Measurements from ENCODE around the gene LMBR1L. TPM values are rescaled to one million over a fixed set of nuclear protein-coding genes. Genes with fewer than 3 reads are reported as not detected.

Gene LMBR1L
- total and polyA plus RNA-seq, 2 of the 13 experiments (the other 11 are each of a cell fraction or from before 2014, with no cell fraction given) = 12.2 to 65.9 TPM

DNA sequence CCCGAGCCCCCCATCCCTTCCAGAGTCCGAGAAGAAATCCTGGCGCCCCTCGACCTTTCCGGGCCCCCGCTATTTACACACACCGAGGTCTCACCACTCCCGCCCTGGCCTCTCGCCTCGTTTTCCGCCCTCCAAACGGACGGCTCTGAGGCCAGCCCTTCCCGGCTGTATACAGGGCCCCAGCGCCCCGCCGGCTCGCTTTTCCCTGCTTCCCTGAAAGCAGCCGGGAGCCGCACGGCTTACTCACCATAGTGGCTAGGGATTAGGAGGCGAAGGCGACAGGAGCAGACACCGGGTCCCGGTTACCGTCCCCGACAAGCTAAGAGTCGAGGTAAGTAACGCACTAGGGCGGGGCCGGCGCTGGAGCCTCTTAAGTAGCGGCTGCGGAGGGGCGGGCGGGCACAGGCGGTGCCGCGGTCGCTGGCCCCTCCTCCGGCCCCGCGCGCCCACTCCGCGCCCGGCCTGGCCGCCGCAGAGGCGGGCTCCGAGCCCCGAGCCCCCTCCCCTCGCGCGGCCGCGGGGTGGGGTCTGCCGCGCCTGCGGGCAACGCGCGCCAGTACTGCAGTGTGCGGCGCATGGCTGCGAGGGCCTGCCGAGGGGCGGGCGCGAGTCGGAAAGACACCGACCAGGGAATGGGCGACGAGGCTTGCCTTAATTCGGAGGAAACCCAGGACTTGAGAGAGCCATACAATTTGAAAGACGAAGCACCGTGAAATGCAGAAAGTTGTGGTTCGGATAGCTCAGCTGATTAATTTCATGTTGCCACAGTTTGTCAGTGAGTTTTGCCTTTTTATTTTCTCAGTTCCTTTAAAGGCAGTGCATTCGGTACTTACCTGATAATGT, 20.6 kb upstream of the LMBR1L start, which contains the start of gene TUBA1B (continued):
- peak; percentile 87; the same call in 1 of the 3 replicates for TF ChIP-seq MXI1 (IDR thresholded peaks at IDR 0.05; ENCODE audit: borderline replicate concordance, low read depth, low read length)
- peak; percentile 54; the same call in 1 of the 2 replicates for TF ChIP-seq ELF3 (CRISPR knock-in tag; IDR thresholded peaks at IDR 0.05)
- TF ChIP-seq ZNF614 (CRISPR knock-in tag; IDR thresholded peaks at IDR 0.05; ENCODE audit: borderline replicate concordance) = peak; percentile 19; the same call in 1 of the 2 replicates
- TF ChIP-seq ZNF234 (CRISPR knock-in tag; conservative IDR thresholded peaks at IDR 0.05) = peak; percentile 75
- no peak for TF ChIP-seq KLF9 (CRISPR knock-in tag; IDR thresholded peaks at IDR 0.05; ENCODE audit: low read depth)
- TF ChIP-seq, protein P1, sequence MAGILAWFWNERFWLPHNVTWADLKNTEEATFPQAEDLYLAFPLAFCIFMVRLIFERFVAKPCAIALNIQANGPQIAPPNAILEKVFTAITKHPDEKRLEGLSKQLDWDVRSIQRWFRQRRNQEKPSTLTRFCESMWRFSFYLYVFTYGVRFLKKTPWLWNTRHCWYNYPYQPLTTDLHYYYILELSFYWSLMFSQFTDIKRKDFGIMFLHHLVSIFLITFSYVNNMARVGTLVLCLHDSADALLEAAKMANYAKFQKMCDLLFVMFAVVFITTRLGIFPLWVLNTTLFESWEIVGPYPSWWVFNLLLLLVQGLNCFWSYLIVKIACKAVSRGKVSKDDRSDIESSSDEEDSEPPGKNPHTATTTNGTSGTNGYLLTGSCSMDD (CRISPR knock-in tag; IDR thresholded peaks at IDR 0.05) = no peak
- TF ChIP-seq FOXO1 (CRISPR knock-in tag; IDR thresholded peaks at IDR 0.05) = peak; percentile 32; the same call in 1 of the 2 replicates
- TF ChIP-seq NR2F2 (IDR thresholded peaks at IDR 0.05; ENCODE audit: borderline replicate concordance, low read depth) = no peak
- TF ChIP-seq, protein P2, sequence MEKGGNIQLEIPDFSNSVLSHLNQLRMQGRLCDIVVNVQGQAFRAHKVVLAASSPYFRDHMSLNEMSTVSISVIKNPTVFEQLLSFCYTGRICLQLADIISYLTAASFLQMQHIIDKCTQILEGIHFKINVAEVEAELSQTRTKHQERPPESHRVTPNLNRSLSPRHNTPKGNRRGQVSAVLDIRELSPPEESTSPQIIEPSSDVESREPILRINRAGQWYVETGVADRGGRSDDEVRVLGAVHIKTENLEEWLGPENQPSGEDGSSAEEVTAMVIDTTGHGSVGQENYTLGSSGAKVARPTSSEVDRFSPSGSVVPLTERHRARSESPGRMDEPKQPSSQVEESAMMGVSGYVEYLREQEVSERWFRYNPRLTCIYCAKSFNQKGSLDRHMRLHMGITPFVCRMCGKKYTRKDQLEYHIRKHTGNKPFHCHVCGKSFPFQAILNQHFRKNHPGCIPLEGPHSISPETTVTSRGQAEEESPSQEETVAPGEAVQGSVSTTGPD (CRISPR knock-in tag; IDR thresholded peaks at IDR 0.05) = peak; percentile 24; the same call in 1 of the 2 replicates
- 0 out of 2 replicates have a peak, but pooled peaks have one; percentile 9 for TF ChIP-seq KDM4B (CRISPR knock-in tag; IDR thresholded peaks at IDR 0.05)
- no peak for TF ChIP-seq NFIB (CRISPR knock-in tag; IDR thresholded peaks at IDR 0.05; ENCODE audit: borderline replicate concordance)
- TF ChIP-seq KDM6A (CRISPR knock-in tag; IDR thresholded peaks at IDR 0.05; ENCODE audit: low read depth) = no peak
- no peak for TF ChIP-seq BHLHE40 (IDR thresholded peaks at IDR 0.05; ENCODE audit: low read length)
- TF ChIP-seq, protein P3, sequence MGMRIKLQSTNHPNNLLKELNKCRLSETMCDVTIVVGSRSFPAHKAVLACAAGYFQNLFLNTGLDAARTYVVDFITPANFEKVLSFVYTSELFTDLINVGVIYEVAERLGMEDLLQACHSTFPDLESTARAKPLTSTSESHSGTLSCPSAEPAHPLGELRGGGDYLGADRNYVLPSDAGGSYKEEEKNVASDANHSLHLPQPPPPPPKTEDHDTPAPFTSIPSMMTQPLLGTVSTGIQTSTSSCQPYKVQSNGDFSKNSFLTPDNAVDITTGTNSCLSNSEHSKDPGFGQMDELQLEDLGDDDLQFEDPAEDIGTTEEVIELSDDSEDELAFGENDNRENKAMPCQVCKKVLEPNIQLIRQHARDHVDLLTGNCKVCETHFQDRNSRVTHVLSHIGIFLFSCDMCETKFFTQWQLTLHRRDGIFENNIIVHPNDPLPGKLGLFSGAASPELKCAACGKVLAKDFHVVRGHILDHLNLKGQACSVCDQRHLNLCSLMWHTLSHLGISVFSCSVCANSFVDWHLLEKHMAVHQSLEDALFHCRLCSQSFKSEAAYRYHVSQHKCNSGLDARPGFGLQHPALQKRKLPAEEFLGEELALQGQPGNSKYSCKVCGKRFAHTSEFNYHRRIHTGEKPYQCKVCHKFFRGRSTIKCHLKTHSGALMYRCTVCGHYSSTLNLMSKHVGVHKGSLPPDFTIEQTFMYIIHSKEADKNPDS (CRISPR knock-in tag; IDR thresholded peaks at IDR 0.05) = no peak
- TF ChIP-seq SMAD9 (CRISPR knock-in tag; IDR thresholded peaks at IDR 0.05) = peak; percentile 89
- TF ChIP-seq, protein P4, sequence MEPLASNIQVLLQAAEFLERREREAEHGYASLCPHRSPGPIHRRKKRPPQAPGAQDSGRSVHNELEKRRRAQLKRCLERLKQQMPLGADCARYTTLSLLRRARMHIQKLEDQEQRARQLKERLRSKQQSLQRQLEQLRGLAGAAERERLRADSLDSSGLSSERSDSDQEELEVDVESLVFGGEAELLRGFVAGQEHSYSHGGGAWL (CRISPR knock-in tag; IDR thresholded peaks at IDR 0.05) = peak; percentile 62
- no peak for TF ChIP-seq TP53 (CRISPR knock-in tag; conservative IDR thresholded peaks at IDR 0.05)
- peak; percentile 98 for TF ChIP-seq RBM39 (IDR thresholded peaks at IDR 0.05; ENCODE audit: low read depth, low read length, poor library complexity, severe bottlenecking)
- TF ChIP-seq ZNF589 (CRISPR knock-in tag; conservative IDR thresholded peaks at IDR 0.05) = 0 out of 2 replicates have a peak, but pooled peaks have one; percentile 29
- TF ChIP-seq ZNF652 (CRISPR knock-in tag; IDR thresholded peaks at IDR 0.05; ENCODE audit: borderline replicate concordance, low read depth) = no peak
- TF ChIP-seq PTBP1 (IDR thresholded peaks at IDR 0.05; ENCODE audit: low read depth, low read length, poor library complexity, severe bottlenecking) = no peak
- TF ChIP-seq, protein P5, sequence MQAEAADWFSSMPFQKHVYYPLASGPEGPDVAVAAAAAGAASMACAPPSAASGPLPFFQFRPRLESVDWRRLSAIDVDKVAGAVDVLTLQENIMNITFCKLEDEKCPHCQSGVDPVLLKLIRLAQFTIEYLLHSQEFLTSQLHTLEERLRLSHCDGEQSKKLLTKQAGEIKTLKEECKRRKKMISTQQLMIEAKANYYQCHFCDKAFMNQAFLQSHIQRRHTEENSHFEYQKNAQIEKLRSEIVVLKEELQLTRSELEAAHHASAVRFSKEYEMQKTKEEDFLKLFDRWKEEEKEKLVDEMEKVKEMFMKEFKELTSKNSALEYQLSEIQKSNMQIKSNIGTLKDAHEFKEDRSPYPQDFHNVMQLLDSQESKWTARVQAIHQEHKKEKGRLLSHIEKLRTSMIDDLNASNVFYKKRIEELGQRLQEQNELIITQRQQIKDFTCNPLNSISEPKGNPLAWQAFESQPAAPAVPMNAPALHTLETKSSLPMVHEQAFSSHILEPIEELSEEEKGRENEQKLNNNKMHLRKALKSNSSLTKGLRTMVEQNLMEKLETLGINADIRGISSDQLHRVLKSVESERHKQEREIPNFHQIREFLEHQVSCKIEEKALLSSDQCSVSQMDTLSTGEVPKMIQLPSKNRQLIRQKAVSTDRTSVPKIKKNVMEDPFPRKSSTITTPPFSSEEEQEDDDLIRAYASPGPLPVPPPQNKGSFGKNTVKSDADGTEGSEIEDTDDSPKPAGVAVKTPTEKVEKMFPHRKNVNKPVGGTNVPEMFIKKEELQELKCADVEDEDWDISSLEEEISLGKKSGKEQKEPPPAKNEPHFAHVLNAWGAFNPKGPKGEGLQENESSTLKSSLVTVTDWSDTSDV (CRISPR knock-in tag; IDR thresholded peaks at IDR 0.05) = peak; percentile 66; the same call in 1 of the 2 replicates
